ENCODE data around the gene CRADD. TPM values are rescaled to one million over a fixed set of nuclear protein-coding genes. Genes with fewer than 3 reads are reported as not detected.

The CRADD gene
- total RNA-seq, 2 donors from 2014 or later, result 7.7 to 9.1 TPM

- Histone ChIP-seq H3K9me3 (ENCODE audit: control insufficient read depth, low read length) (peaks cover 24% of the 10 kb centered on the region), H3K27me3 (ENCODE audit: control insufficient read depth, insufficient read depth, low read length, poor library complexity, severe bottlenecking) (no peaks in the 10 kb centered on the region), H3K4me1 (ENCODE audit: control insufficient read depth, insufficient read depth, low read length) (peaks cover 2% of the 10 kb centered on the region), H3K9ac (ENCODE audit: extremely low read depth, low read length, poor library complexity, severe bottlenecking) (no peak overlapping the region), H3K27ac (ENCODE audit: low read depth, low read length) (no peak overlapping the region), H3K36me3 (ENCODE audit: control insufficient read depth, insufficient read depth, low read length) (no peaks in the 10 kb centered on the region), H3K4me3 (ENCODE audit: low read length) (peak overlapping the region; percentile 6)
- no peaks in the 10 kb centered on the region for H3K27me3 Mint-ChIP-seq (ENCODE audit: insufficient read depth)
- no peak for DNase-seq
- H3K36me3 Mint-ChIP-seq (ENCODE audit: low read depth), result peaks cover 10% of the 10 kb centered on the region
- no peak overlapping the region for H3K4me3 Mint-ChIP-seq
- H3K4me1 Mint-ChIP-seq, result peaks cover 41% of the 10 kb centered on the region
- 88% methylated on average over 1 of the region's 1 CpG; no CpG with 5 or more reads in 1 of the 2 experiments for WGBS, 2 experiments (ENCODE audit: insufficient coverage in 1 of 2, insufficient read length in 1 of 2)
- peak overlapping the region; percentile 23 for H3K27ac Mint-ChIP-seq
- TF ChIP-seq CTCF (conservative IDR thresholded peaks at IDR 0.05), result no peak
- H3K9me3 Mint-ChIP-seq, result peaks cover 24% of the 10 kb centered on the region
Observed at GRCh38 chr12:93757792-93758694, 80.9 kb downstream of the CRADD start.

GRCh38 chr12:93758801-93759373, 81.7 kb downstream of the CRADD start:
- Histone ChIP-seq H3K27ac (ENCODE audit: low read depth, low read length) (no peak overlapping the region), H3K4me1 (ENCODE audit: control insufficient read depth, insufficient read depth, low read length) (peaks cover 2% of the 10 kb centered on the region), H3K9ac (ENCODE audit: extremely low read depth, low read length, poor library complexity, severe bottlenecking) (no peak overlapping the region), H3K36me3 (ENCODE audit: control insufficient read depth, insufficient read depth, low read length) (no peaks in the 10 kb centered on the region), H3K9me3 (ENCODE audit: control insufficient read depth, low read length) (peaks cover 16% of the 10 kb centered on the region), H3K4me3 (ENCODE audit: low read length) (no peak overlapping the region), H3K27me3 (ENCODE audit: control insufficient read depth, insufficient read depth, low read length, poor library complexity, severe bottlenecking) (no peaks in the 10 kb centered on the region)
- peak overlapping the region; percentile 8 for H3K4me3 Mint-ChIP-seq
- H3K36me3 Mint-ChIP-seq (ENCODE audit: low read depth), result peaks cover 7% of the 10 kb centered on the region
- DNase-seq, result no peak
- no peaks in the 10 kb centered on the region for H3K27me3 Mint-ChIP-seq (ENCODE audit: insufficient read depth)
- peaks cover 16% of the 10 kb centered on the region for H3K9me3 Mint-ChIP-seq
- peaks cover 45% of the 10 kb centered on the region for H3K4me1 Mint-ChIP-seq
- TF ChIP-seq CTCF (conservative IDR thresholded peaks at IDR 0.05), result no peak
- H3K27ac Mint-ChIP-seq, result peak overlapping the region; percentile 37
- WGBS, 2 experiments (ENCODE audit: insufficient coverage in 1 of 2, insufficient read length in 1 of 2), result 82% methylated on average over 1 of the region's 1 CpG; no CpG with 5 or more reads in 1 of the 2 experiments

GRCh38 chr12:93759512-93760081, 82.4 kb downstream of the CRADD start:
- no peaks in the 10 kb centered on the region for H3K27me3 ChIP-seq (ENCODE audit: control insufficient read depth, insufficient read depth, low read length, poor library complexity, severe bottlenecking)
- no peak for TF ChIP-seq CTCF (conservative IDR thresholded peaks at IDR 0.05)
- H3K27ac ChIP-seq (ENCODE audit: low read depth, low read length), result no peak overlapping the region
- no peak for DNase-seq
- H3K9ac ChIP-seq (ENCODE audit: extremely low read depth, low read length, poor library complexity, severe bottlenecking), result no peak overlapping the region
- H3K9me3 ChIP-seq (ENCODE audit: control insufficient read depth, low read length), result peaks cover 9% of the 10 kb centered on the region
- Mint-ChIP-seq H3K27ac (peak overlapping the region; percentile 37), H3K27me3 (ENCODE audit: insufficient read depth) (no peaks in the 10 kb centered on the region), H3K4me3 (peak overlapping the region; percentile 8), H3K9me3 (peaks cover 9% of the 10 kb centered on the region), H3K4me1 (peaks cover 51% of the 10 kb centered on the region), H3K36me3 (ENCODE audit: low read depth) (peaks cover 2% of the 10 kb centered on the region)
- H3K4me1 ChIP-seq (ENCODE audit: control insufficient read depth, insufficient read depth, low read length), result peaks cover 2% of the 10 kb centered on the region
- no peaks in the 10 kb centered on the region for H3K36me3 ChIP-seq (ENCODE audit: control insufficient read depth, insufficient read depth, low read length)
- 54 to 58% methylated on average over 1 to 2 of the region's 2 CpGs for WGBS, 2 experiments (ENCODE audit: insufficient coverage in 1 of 2, insufficient read length in 1 of 2)
- no peak overlapping the region for H3K4me3 ChIP-seq (ENCODE audit: low read length)
